Activated CD4-positive, CD25-positive, alpha-beta regulatory T cell treated with anti-CD3 and anti-CD28 coated beads, Interleukin-2, amount 50 U/mL, for 16 hours (primary cell): ENCODE results near the gene EXO1.

Source experiments
- DNase-seq: peaks from one replicate; pipeline ENCODE4 v3.0.0-alpha.2; 2020; ENCODE audit warnings: low read depth, low spot score

EXO1 gene

GRCh38 chr1:241891296-241891695 is 43.3 kb downstream of the EXO1 start:
- no peak for DNase-seq

DNA sequence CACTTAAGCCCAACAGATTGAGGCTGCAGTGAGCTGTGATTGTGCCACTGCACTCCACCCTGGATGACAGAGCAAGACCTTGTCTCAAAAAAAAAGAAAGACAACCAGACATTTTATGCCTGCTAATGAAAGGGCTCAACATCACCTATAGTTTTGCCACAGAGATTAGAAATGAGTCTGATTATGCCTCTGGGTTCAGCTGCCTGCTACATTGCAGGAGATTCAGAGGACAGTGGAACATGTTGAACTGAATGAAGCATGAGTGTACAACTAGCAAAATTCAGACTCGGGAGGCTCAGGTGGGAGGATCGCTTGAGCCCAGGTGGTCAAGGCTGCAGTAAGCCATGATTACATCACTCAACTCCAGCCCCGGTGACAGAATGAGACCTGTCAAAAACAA is 46.0 kb downstream of the EXO1 start:
- no peak for DNase-seq

GRCh38 chr1:241895013-241895412 is 47.0 kb downstream of the EXO1 start:
- no peak for DNase-seq

DNA sequence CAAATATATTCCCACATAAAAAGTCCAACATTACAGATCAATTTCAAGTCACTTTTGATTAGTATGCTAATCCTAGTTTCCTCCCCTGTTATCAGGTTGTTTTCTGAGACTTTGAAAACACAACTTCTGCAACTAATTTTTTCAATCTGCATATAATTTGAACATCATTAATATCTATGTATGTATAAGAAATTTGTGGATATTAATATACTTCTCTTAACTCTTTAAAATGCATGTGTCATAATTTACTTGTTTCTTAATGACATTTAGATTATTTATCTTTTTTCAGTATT is 48.6 kb downstream of the EXO1 start:
- no peak for DNase-seq

DNA sequence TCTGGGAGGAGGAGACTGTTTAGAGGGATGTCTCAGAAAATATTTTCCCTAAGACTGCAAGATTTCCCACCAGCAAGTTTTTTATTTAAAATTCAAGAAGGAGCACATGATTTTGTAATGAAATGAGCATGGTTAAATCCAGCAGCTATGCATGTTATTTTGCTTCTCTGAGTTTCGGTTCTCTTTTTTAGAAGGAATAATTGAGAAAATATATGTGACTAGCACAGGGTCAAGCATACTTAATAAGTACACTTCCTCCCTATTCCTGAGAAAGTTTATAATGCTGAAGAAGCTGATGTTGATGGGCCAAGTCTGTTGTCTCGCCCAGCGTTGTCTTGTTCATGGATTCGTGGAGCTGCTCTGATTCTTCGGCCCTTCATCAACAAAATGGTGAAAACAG is 51.2 kb downstream of the EXO1 start:
- DNase-seq = no peak

DNA sequence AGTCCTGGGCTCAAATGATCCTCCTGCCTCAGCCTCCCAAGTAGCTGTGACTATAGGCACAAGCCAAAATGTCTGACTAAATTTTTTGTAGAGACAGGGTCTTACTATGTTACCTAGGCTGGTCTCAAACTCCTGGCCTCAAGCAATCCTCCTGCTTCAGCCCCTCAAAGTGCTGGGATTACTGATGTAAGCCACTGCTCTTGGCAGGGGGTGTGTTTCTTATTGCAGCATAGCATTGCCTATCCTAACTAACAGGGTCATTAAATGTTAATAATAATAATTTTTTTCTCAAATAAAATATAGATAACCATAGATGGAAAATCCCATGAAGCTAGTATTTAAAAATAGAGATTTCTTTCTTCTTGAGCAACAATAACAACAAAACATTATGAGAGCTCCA is 52.4 kb downstream of the EXO1 start:
- no peak for DNase-seq

DNA sequence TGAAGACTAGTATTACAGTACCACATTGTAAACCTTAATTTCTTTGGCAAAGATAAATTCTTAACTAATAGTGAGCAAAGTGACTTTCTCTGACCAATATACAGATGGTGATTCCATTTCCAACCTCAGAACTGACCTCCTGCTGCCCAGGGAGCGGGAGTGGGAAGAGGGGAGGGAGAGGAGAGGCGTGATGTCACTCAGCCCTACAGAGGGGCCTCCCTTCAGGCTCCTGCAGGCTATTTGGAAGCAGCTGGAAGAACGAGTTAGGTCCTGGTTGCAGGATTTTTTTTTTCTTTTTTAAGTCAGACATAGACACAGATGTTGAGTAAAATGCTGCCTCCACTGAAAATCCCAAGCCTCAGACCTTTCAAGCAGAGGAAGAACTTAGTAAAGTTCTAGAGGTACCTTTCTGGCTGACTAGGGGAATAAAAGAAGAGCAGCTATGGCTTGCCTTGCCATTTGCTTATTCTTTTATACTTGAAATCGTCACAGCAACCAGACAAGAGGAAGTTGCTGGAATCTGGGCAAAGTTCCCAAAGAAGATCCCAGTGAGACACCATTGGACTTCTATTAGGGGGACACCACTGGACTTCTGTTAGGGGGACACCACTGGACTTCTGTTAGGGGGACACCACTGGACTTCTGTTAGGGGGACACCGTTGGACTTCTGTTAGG is 54.5 kb downstream of the EXO1 start:
- DNase-seq = no peak

- no peak for DNase-seq
Observed at GRCh38 chr1:241916196-241916595, 68.2 kb downstream of the EXO1 start.

- DNase-seq = no peak
Observed at GRCh38 chr1:241917487-241917886, 69.5 kb downstream of the EXO1 start.

DNA sequence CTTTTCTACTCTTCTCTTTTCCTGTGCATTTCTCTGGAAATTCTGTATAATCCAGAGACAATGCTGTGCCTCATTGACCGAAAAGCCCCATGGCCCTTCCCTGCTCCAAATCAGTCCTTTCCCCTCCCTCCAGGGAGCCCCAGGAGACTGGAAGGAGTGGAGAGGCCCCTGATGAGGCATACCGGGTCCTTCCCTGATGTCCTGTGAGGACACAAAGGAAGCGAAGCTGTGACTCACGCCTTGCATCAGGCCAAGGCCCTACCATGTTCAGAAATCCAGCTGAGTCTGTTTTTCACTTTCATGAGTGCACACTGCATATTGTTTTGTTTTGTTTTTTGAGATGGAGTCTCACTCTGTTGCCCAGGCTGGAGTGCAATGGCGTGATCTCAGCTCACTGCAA is 70.9 kb downstream of the EXO1 start:
- DNase-seq = no peak

DNA sequence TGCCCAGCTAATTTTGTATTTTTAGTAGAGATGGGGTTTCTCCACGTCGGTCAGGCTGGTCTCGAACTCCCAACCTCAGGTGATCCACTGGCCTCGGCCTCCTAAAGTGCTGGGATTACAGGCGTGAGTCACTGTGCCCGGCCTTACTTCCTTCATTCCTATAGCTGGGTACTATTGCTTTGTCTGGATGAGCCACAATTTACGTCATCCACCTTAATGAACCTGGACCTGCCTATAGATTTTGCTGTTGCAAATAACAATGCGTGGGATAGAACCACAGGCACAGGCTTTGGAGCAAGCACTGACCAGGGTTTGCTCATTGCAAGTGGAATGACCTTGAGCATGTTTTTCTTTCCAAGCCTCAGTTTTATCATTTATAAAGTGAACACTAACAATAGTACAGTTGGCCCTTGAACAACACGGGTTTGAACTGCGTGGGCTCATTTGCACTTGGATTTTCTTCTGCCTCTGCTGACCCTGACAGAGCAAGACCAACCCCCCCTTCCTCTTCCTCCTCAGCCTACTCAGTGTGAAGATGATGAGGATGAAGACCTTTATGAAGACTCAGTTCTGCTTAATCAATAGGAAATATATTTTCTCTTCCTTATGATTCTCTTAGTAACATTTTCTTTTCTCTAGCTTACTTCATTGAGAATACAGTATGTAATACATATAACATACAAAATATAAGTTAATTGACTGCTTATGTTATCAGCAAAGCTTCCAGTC is 76.2 kb downstream of the EXO1 start:
- DNase-seq = no peak

- DNase-seq = no peak
Observed at GRCh38 chr1:241926141-241926540, 78.1 kb downstream of the EXO1 start.

DNA sequence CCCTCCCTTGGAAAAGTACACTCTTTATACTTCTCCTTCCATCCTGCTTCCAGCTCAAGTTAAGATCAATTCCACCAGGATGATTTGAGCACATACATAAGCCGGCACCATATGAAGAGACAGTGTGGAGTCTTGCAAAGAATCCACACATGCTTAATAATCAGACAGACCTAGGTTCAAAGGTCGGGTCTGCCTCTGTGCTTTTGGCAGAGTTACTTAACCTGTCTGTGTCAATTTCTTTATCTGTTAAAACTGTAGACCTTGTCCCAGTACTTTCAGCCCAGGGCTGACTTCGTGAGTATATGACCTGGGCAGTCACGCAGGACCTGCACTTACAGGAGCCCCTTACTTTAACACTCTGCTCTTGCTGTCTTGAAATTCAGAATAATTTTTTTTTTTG is 79.3 kb downstream of the EXO1 start:
- no peak for DNase-seq

GRCh38 chr1:241932845-241933244 is 84.8 kb downstream of the EXO1 start:
- DNase-seq = no peak

DNA sequence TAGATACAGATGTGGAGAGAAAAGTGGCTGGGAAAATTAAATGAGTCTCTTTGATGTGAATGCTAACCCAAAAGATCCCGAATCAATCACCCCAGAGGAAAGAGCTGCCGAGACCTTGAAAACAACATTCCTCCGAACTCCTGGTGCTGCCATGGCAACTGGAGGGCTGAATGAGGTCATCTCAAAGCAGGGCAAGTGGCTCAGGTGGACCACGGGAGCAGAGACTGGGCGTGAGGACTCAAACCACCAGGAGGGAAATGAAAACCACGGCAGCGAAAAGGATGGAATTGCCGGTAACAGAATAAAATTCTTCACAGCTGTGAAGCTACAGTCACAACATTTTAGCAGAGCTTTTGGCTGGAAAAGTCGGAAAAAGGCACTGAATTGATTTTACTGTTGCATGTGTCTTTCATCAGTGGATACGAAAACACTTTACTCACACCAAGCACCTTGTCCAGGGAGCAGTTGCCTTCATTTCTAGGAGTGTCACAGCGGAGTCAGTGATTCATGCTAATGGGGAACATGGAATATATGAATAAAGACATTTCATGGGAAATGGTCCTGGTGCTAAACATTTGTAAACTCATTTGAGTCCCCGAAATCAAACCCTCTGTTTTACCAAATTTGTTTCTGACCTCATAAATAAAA is 86.3 kb downstream of the EXO1 start:
- no peak for DNase-seq

- DNase-seq = no peak
Observed at GRCh38 chr1:241934866-241935265, 86.9 kb downstream of the EXO1 start.
